Ishikawa (cell line): ENCODE measurements around the gene FERMT1.

Source experiments
- CEBPB ChIP-seq: IDR thresholded peaks from 2 replicates; pipeline ENCODE4 v1.6.1; 2012
- EP300 ChIP-seq: IDR thresholded peaks from 2 replicates; pipeline ENCODE4 v1.6.1; 2012; ENCODE audit warnings: borderline replicate concordance
- MAX ChIP-seq: IDR thresholded peaks from 2 replicates; pipeline ENCODE4 v1.6.1; 2012
- NFIC ChIP-seq: IDR thresholded peaks from 2 replicates; pipeline ENCODE4 v1.6.1; 2012
- RAD21 ChIP-seq: IDR thresholded peaks from 2 replicates; pipeline ENCODE4 v1.6.1; 2012; ENCODE audit warnings: low read depth
- TAF1 ChIP-seq: IDR thresholded peaks from 2 replicates; pipeline ENCODE4 v1.6.1; 2012; ENCODE audit warnings: low read depth, mild to moderate bottlenecking
- TEAD4 ChIP-seq: IDR thresholded peaks from 2 replicates; pipeline ENCODE4 v1.6.1; 2012
- USF1 ChIP-seq: IDR thresholded peaks from 2 replicates; pipeline ENCODE4 v1.6.1; 2012
- YY1 ChIP-seq: IDR thresholded peaks from 2 replicates; pipeline ENCODE4 v1.6.1; 2012; ENCODE audit warnings: low read depth
- TF ChIP-seq, protein P1 (sequence below): IDR thresholded peaks from 2 replicates; pipeline ENCODE4 v1.6.1; 2012; ENCODE audit warnings: low read depth, mild to moderate bottlenecking

- TF ChIP-seq EP300 (no peak), CEBPB (no peak), RAD21 (no peak), TAF1 (no peak), TEAD4 (no peak), MAX (no peak), YY1 (no peak), NFIC (no peak), USF1 (no peak)
- TF ChIP-seq, protein P1, sequence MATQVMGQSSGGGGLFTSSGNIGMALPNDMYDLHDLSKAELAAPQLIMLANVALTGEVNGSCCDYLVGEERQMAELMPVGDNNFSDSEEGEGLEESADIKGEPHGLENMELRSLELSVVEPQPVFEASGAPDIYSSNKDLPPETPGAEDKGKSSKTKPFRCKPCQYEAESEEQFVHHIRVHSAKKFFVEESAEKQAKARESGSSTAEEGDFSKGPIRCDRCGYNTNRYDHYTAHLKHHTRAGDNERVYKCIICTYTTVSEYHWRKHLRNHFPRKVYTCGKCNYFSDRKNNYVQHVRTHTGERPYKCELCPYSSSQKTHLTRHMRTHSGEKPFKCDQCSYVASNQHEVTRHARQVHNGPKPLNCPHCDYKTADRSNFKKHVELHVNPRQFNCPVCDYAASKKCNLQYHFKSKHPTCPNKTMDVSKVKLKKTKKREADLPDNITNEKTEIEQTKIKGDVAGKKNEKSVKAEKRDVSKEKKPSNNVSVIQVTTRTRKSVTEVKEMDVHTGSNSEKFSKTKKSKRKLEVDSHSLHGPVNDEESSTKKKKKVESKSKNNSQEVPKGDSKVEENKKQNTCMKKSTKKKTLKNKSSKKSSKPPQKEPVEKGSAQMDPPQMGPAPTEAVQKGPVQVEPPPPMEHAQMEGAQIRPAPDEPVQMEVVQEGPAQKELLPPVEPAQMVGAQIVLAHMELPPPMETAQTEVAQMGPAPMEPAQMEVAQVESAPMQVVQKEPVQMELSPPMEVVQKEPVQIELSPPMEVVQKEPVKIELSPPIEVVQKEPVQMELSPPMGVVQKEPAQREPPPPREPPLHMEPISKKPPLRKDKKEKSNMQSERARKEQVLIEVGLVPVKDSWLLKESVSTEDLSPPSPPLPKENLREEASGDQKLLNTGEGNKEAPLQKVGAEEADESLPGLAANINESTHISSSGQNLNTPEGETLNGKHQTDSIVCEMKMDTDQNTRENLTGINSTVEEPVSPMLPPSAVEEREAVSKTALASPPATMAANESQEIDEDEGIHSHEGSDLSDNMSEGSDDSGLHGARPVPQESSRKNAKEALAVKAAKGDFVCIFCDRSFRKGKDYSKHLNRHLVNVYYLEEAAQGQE, result no peak
Observed at GRCh38 chr20:6160736-6161135, 37.9 kb upstream of the FERMT1 start.
